Neuronal stem cell (in vitro differentiated cells): ENCODE measurements around the gene CANX.
A peak's percentile ranks its signal among the peaks of the same experiment; 100 is the strongest.

ENCODE experiments used
- DNase-seq: peaks from one replicate; pipeline ENCODE4 v3.0.0-alpha.2; 2013; ENCODE audit warnings: low spot score
- H2AFZ ChIP-seq: one replicate; pipeline ENCODE4 v1.6.1; 2013; ENCODE audit warnings: mild to moderate bottlenecking, low read length, inconsistent platforms
- H2AK5ac ChIP-seq: 2 replicates; pipeline ENCODE4 v1.6.1; 2013; ENCODE audit warnings: low read depth, mild to moderate bottlenecking, inconsistent platforms, low read length, moderate library complexity, mixed read lengths
- H2BK120ac ChIP-seq: 2 replicates; pipeline ENCODE4 v1.6.1; 2013; ENCODE audit warnings: low read depth, mild to moderate bottlenecking, inconsistent platforms, low read length, moderate library complexity, mixed read lengths
- H2BK12ac ChIP-seq: one replicate; pipeline ENCODE4 v1.6.1; 2013; ENCODE audit warnings: low read length, inconsistent platforms
- H2BK15ac ChIP-seq: 2 replicates; pipeline ENCODE4 v1.6.1; 2013; ENCODE audit warnings: mild to moderate bottlenecking, low read length, inconsistent platforms, mixed read lengths
- H2BK5ac ChIP-seq: one replicate; pipeline ENCODE4 v1.6.1; 2013; ENCODE audit warnings: inconsistent platforms, mild to moderate bottlenecking, low read length, moderate library complexity
- H3K14ac ChIP-seq: one replicate; pipeline ENCODE4 v1.6.1; 2013; ENCODE audit warnings: low read length, inconsistent platforms
- H3K18ac ChIP-seq: 2 replicates; pipeline ENCODE4 v1.6.1; 2013; ENCODE audit warnings: low read length, inconsistent platforms
- H3K23ac ChIP-seq: 2 replicates; pipeline ENCODE4 v1.6.1; 2013; ENCODE audit warnings: low read depth, mild to moderate bottlenecking, mixed read lengths, low read length, inconsistent platforms; ENCODE audit not compliant: poor library complexity
- H3K27ac ChIP-seq: replicated peaks from 3 replicates; pipeline ENCODE4 v1.5.1; 2013; ENCODE audit warnings: low read length, inconsistent platforms
- H3K27me3 ChIP-seq, 3 experiments: 2 replicates each; pipeline ENCODE4 v1.6.1; 2013; ENCODE audit warnings: low read length in 3 of 3, mild to moderate bottlenecking in 2 of 3, inconsistent platforms in 1 of 3, low read depth in 1 of 3, mixed read lengths in 1 of 3, moderate library complexity in 1 of 3; ENCODE audit not compliant: control insufficient read depth in 3 of 3, insufficient read depth in 3 of 3
- H3K36me3 ChIP-seq, 2 donors: replicated peaks in 1 of 2; 2 replicates each; pipeline ENCODE4 v1.6.1; 2013; ENCODE audit warnings: low read length in 2 of 2; ENCODE audit not compliant: control insufficient read depth in 2 of 2, insufficient read depth in 2 of 2
- H3K4ac ChIP-seq: 2 replicates; pipeline ENCODE4 v1.6.1; 2013; ENCODE audit warnings: inconsistent platforms, mild to moderate bottlenecking, low read length, moderate library complexity
- H3K4me1 ChIP-seq, 2 donors: 1 replicate in 1 of 2; 2 replicates in 1 of 2; pipeline ENCODE4 v1.6.1; 2013; ENCODE audit warnings: low read length in 2 of 2, low read depth in 1 of 2; ENCODE audit not compliant: control insufficient read depth in 2 of 2, insufficient read depth in 1 of 2
- H3K4me2 ChIP-seq: one replicate; pipeline ENCODE4 v1.6.1; 2013; ENCODE audit warnings: mild to moderate bottlenecking, low read length, inconsistent platforms; ENCODE audit not compliant: insufficient read depth, poor library complexity, severe bottlenecking
- H3K4me3 ChIP-seq, 2 donors: 2 replicates each; pipeline ENCODE4 v1.5.1; 2013; ENCODE audit warnings: low read length in 2 of 2, mild to moderate bottlenecking in 2 of 2, inconsistent platforms in 1 of 2, moderate library complexity in 1 of 2
- H3K79me1 ChIP-seq: one replicate; pipeline ENCODE4 v1.6.1; 2013; ENCODE audit warnings: low read depth, mild to moderate bottlenecking, inconsistent platforms, low read length, moderate library complexity
- H3K9ac ChIP-seq: one replicate; pipeline ENCODE4 v1.6.1; 2013; ENCODE audit warnings: mild to moderate bottlenecking, low read depth, low read length, inconsistent platforms; ENCODE audit not compliant: poor library complexity
- H3K9me3 ChIP-seq, 2 donors: replicated peaks in 1 of 2; 2 replicates each; pipeline versions ENCODE3 to v1.6.1; 2013; ENCODE audit warnings: low read length in 2 of 2, mild to moderate bottlenecking in 2 of 2, inconsistent platforms in 1 of 2, low read depth in 1 of 2, mixed read lengths in 1 of 2, moderate library complexity in 1 of 2; ENCODE audit not compliant: control insufficient read depth in 2 of 2, insufficient read depth in 1 of 2
- H4K8ac ChIP-seq: one replicate; pipeline ENCODE4 v1.6.1; 2013; ENCODE audit warnings: low read depth, mild to moderate bottlenecking, inconsistent platforms, low read length, moderate library complexity
- H4K91ac ChIP-seq: one replicate; pipeline ENCODE4 v1.6.1; 2013; ENCODE audit warnings: low read length, low read depth, mild to moderate bottlenecking, inconsistent platforms; ENCODE audit not compliant: poor library complexity
- WGBS, 2 donors: extraction: QIAGEN DNeasy Blood & Tissue Kit; methylation state at CpG; one replicate each; pipeline ENCODE4 v1.1.7; 2013; ENCODE audit warnings: missing lambda C conversion rate in 2 of 2, mixed read lengths in 1 of 2; ENCODE audit not compliant: insufficient read length in 2 of 2, insufficient replicate concordance in 1 of 2; ENCODE audit errors: extremely low coverage in 2 of 2; 5-methylcytosine and 5-hydroxymethylcytosine counted together

CANX gene

GRCh38 chr5:179699616-179700237, 960 bp downstream of the CANX start:
- H3K4me1 ChIP-seq = peaks cover 3 to 6% of the 10 kb centered on the region in 2 donors
- no peak for DNase-seq
- H4K91ac ChIP-seq = no peak overlapping the region
- H2AFZ ChIP-seq = no peak overlapping the region
- peaks cover 0 to 4% of the 10 kb centered on the region in 2 donors for H3K9me3 ChIP-seq
- H2AK5ac ChIP-seq = no peak overlapping the region
- no peak overlapping the region for H3K27ac ChIP-seq
- no peaks in the 10 kb centered on the region for H3K27me3 ChIP-seq
- peak overlapping the region; percentile 88 for H3K4me2 ChIP-seq
- no peak overlapping the region for H3K14ac ChIP-seq
- no peak overlapping the region for H3K18ac ChIP-seq
- peaks cover 10 to 44% of the 10 kb centered on the region in 2 donors for H3K36me3 ChIP-seq
- peak overlapping the region; percentile 66 for H3K9ac ChIP-seq
- peak overlapping the region; percentile 93 to 99 for H3K4me3 ChIP-seq
- no CpG with 5 or more reads among the region's 19 CpGs for WGBS, 2 donors
- H2BK12ac ChIP-seq = no peak overlapping the region
- H2BK120ac ChIP-seq = no peak overlapping the region
- no peak overlapping the region for H2BK15ac ChIP-seq
- H4K8ac ChIP-seq = no peak overlapping the region
- no peak overlapping the region for H3K4ac ChIP-seq
- H3K23ac ChIP-seq = no peak overlapping the region
- peak overlapping the region; percentile 97 for H2BK5ac ChIP-seq
- H3K79me1 ChIP-seq = peaks cover 5% of the 10 kb centered on the region

DNA sequence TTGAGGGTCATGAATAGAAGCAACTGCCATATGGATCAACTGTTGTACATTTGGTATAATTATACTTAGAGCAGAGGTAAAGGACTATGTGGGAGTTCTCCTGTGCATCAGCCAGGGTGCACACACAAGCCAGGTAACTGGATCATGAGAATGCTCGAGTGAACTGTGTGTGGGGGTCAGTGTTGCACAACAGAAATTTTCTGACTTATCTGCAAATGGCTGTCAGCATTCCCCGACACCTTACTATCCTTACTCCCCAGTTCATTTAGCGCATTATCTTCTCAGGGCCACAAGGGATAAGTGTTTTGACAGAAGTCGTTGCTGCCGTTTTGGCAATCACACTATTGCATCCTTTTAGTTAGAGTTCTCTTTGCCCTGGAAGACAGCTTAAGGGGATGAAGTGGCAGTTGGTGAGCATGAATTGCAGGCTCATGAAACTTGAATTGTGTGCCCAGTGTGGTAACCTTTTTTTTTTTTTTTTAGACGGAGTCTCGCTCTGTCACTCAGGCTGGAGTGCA, 1.7 kb downstream of the CANX start:
- no CpG with 5 or more reads among the region's 7 CpGs for WGBS, 2 donors
- no peak overlapping the region for H3K27ac ChIP-seq

DNA sequence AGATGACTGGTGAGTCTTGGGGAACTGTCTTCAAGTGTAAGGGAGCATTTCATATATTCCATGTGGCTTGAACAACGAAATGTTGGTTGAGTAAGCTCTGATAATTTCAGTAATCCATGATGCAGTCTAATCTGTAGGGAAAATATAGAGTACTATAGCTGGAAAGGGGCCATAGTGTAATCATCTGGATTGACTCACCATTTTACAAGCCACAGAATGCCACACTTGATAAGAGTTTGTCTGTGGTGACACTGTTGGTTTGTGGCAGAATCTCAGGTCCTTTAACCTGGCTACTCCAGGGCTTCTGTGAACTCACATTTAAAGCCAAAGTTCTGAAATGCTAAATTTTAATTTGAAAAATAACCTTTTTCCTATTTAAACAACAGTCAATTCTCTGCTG, 17.5 kb downstream of the CANX start:
- H3K4me2 ChIP-seq = no peak overlapping the region
- no peaks in the 10 kb centered on the region for H3K27me3 ChIP-seq
- H2BK15ac ChIP-seq = no peak overlapping the region
- no peaks in the 10 kb centered on the region for H3K4me1 ChIP-seq
- peaks cover 44 to 97% of the 10 kb centered on the region in 2 donors for H3K36me3 ChIP-seq
- no peak overlapping the region for H3K4me3 ChIP-seq
- no peak overlapping the region for H3K4ac ChIP-seq
- no peaks in the 10 kb centered on the region for H3K9me3 ChIP-seq
- no peak overlapping the region for H2AK5ac ChIP-seq
- H4K91ac ChIP-seq = no peak overlapping the region
- no peak for DNase-seq
- H3K79me1 ChIP-seq = peaks cover 3% of the 10 kb centered on the region
- no peak overlapping the region for H2BK5ac ChIP-seq
- no peak overlapping the region for H2AFZ ChIP-seq
- no peak overlapping the region for H3K18ac ChIP-seq
- H2BK12ac ChIP-seq = no peak overlapping the region
- H3K14ac ChIP-seq = no peak overlapping the region
- H3K27ac ChIP-seq = no peak overlapping the region
- H2BK120ac ChIP-seq = no peak overlapping the region
- H3K23ac ChIP-seq = no peak overlapping the region
- WGBS, 2 donors = no CpG with 5 or more reads among the region's 1 CpG
- no peak overlapping the region for H4K8ac ChIP-seq
- no peak overlapping the region for H3K9ac ChIP-seq

More for the DNA sequence above, 1.7 kb downstream of the CANX start:
- H2BK120ac ChIP-seq = no peak overlapping the region
- H3K4me3 ChIP-seq = peak overlapping the region in 1 of 2 donors; percentile 93
- no peak overlapping the region for H3K4ac ChIP-seq
- DNase-seq = no peak
- H3K14ac ChIP-seq = no peak overlapping the region
- H3K9me3 ChIP-seq = peaks cover 0 to 4% of the 10 kb centered on the region in 2 donors
- H2BK12ac ChIP-seq = no peak overlapping the region
- peaks cover 3 to 6% of the 10 kb centered on the region in 2 donors for H3K4me1 ChIP-seq
- H3K4me2 ChIP-seq = no peak overlapping the region
- no peak overlapping the region for H2AFZ ChIP-seq
- H2BK5ac ChIP-seq = no peak overlapping the region
- no peak overlapping the region for H3K18ac ChIP-seq
- peaks cover 10 to 51% of the 10 kb centered on the region in 2 donors for H3K36me3 ChIP-seq
- H3K79me1 ChIP-seq = peaks cover 5% of the 10 kb centered on the region
- H2AK5ac ChIP-seq = no peak overlapping the region
- H3K23ac ChIP-seq = no peak overlapping the region
- no peaks in the 10 kb centered on the region for H3K27me3 ChIP-seq
- H4K8ac ChIP-seq = no peak overlapping the region
- no peak overlapping the region for H2BK15ac ChIP-seq
- H4K91ac ChIP-seq = no peak overlapping the region
- H3K9ac ChIP-seq = no peak overlapping the region

- H4K8ac ChIP-seq = no peak overlapping the region
- H3K4ac ChIP-seq = no peak overlapping the region
- H3K27ac ChIP-seq = no peak overlapping the region
- H3K4me3 ChIP-seq = no peak overlapping the region
- H3K18ac ChIP-seq = no peak overlapping the region
- no peak for DNase-seq
- no peak overlapping the region for H3K9ac ChIP-seq
- H3K4me1 ChIP-seq = no peaks in the 10 kb centered on the region
- no peak overlapping the region for H2BK15ac ChIP-seq
- no peaks in the 10 kb centered on the region for H3K27me3 ChIP-seq
- H2BK5ac ChIP-seq = no peak overlapping the region
- H2AFZ ChIP-seq = no peak overlapping the region
- peaks cover 61 to 98% of the 10 kb centered on the region in 2 donors for H3K36me3 ChIP-seq
- no peak overlapping the region for H2BK120ac ChIP-seq
- H4K91ac ChIP-seq = no peak overlapping the region
- no peak overlapping the region for H3K14ac ChIP-seq
- H2BK12ac ChIP-seq = no peak overlapping the region
- no peak overlapping the region for H2AK5ac ChIP-seq
- H3K79me1 ChIP-seq = peaks cover 3% of the 10 kb centered on the region
- H3K23ac ChIP-seq = no peak overlapping the region
- no peaks in the 10 kb centered on the region for H3K9me3 ChIP-seq
- WGBS, 2 donors = no CpG with 5 or more reads among the region's 2 CpGs
- no peak overlapping the region for H3K4me2 ChIP-seq
These were observed 21.5 kb downstream of the CANX start for GRCh38 chr5:179720222-179720621.
